NCI-H1417 treated with DMSO at 0.1 percent for 48 hours (cell line): ENCODE measurements around the gene DIS3L2.
"Not testable (repeated sequence)": the region's sequence is repeated elsewhere in the genome, so short reads cannot be mapped to it uniquely, and the experiment has no call there.

Experiments
- DNase-seq: peaks from one replicate; lab custom pipeline; 2025; lab: John Stamatoyannopoulos, UW

DIS3L2 gene

DNA sequence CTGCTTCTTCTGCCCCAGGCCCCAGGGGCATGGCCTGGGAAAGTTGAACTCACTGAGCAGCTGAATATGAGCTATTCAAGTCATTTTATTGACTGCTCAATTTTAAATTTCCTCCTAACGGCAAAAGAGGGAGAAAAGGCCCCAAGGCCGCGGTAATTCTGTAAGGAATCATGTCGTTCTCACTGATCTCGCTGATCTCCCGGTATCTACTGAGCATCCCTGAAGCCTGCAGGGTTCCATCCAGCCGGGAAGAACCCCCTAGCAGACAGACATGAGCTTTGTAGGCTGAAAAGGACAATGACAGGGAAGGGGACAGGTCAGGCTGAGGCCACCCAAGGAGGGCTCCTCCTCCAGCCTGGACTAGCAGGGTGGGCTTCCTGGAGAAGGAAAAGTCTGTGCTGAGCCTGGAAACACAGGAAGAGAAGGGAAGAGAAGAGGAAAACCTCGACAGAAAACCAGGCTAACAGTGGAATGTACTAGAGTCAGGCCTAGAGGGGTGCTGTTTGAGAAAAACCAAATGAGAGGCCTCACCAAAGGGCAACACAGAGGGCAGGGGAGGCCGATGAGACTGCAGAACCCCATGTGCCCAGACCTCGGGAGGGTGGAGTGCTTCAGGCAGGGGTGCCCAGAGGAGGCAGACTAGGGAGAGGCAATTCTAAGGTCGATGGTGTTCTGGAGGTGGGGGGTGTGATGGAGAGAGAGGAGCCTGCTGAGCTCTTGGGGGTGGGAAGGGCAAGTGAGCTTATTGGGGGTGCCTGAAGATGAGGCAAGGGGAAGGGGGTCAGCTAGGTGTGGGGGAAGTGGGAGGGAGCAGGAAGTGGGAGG lies 32.4 kb upstream of the DIS3L2 start:
- no peak for DNase-seq

- DNase-seq, result no peak
Observed at GRCh38 chr2:231929961-231930592, 31.4 kb upstream of the DIS3L2 start.

DNA sequence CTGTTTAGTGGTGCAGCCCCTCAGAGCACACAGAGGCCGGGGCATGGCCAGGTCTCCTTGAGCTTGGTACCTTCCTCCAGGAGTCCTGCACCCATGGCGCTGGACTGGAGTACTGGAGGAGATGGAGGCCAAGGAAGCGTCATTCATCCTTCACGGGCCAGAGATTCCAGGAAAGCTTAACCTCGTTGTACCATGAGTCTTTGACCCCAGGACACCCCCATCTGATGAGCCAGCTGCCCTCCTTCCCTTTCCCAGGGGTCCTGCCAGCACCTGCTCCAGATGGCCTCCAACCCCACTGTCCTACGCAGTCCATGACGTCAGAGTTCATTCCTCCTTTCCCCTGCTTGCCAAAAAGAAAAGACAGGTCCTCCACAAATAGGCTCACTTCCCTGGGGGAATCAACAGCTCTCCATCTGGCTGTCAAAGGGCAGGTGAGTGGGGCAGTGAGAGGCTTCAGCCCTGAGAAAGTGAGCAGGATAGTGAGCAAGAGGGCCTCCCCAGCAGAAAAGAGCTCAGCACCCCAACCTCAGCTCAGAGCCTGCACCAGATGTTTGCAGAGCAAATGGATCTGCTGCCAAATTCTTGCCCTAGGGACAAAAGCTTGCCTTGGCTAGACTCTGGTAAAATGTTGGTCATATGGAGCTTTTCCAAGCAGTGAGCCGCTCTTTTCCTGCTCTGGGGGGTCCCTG lies 30.8 kb upstream of the DIS3L2 start:
- no peak for DNase-seq

GRCh38 chr2:231931481-231931915 lies 30.0 kb upstream of the DIS3L2 start:
- DNase-seq, result no peak

GRCh38 chr2:231932711-231932970 lies 28.9 kb upstream of the DIS3L2 start:
- DNase-seq, result no peak

GRCh38 chr2:231932985-231933915 lies 28.3 kb upstream of the DIS3L2 start:
- no peak for DNase-seq

DNA sequence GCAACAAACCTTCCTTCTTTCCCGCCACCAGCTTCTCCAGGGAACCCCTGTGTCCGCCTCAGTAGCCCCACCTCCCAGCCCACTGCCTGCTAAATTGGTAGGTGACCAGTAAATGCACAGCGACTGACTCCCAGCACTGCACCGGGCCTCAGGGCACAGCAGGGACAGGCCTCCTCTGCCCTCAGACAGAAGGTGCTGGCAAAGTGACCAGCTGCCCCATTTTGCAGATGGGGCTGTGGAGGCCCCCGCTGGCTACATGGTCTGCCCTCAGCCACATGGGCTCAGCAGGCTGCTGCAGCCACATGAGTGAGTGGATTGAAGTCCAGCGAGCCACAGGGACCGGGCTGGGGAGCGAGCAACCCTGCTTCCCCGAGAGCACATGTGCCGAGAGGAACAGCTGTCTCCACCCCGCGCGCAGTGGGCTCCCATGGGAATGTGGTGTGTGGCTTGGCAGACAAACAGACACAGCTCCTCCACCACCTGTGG lies 27.6 kb upstream of the DIS3L2 start:
- no peak for DNase-seq

DNA sequence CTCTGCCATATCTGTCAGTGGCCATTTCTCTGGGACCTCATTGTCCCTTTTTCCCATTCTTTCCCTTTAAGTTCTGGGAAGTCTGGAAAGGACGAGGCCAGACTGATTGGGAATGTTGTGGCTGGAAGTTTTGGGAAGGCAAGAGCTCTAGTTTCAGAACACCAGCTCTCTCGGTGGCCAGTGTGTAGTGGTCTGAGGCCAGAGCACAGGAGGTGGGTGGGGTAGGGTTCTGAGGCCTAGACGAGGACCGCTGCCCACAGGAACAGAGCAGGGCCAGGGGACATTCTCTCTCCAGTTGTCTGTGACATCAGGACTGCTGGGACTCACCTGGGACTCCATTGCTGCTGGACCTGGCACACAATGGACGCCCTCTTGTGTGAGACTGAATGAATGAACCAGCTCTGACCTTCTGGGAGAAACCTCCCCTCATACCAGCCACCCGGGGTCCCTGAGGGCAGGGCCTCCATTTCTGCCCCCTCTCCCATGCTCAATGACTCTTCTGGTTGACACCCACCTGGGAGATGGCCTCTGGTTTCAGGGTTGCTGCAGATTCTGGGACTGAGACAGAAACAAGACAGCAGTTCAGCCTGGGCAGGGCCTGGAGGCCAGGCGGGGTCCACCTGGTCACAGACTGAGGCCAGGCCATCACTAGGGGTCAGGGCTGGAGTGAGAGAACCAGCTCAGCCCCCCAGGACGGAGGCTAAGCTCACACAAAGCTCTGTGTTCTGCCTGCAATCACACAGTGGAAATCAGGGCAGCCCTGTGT lies 26.9 kb upstream of the DIS3L2 start:
- no peak for DNase-seq

DNA sequence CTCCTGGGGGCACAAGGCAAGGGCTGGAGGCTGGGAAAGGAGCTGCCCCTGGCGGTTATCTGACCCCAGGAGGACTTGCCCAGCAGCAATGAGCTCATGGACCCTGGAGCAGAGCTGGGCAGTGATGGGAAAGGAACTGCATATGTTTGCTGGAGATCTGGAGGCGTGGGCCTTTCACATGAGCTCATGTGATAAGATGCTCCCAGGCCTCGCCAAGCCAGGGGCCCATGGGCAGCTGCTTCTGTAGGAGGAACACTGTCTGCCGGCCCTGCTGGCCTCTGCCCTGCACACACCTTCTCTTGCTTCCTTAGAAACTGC lies 26.3 kb upstream of the DIS3L2 start:
- DNase-seq, result no peak

DNA sequence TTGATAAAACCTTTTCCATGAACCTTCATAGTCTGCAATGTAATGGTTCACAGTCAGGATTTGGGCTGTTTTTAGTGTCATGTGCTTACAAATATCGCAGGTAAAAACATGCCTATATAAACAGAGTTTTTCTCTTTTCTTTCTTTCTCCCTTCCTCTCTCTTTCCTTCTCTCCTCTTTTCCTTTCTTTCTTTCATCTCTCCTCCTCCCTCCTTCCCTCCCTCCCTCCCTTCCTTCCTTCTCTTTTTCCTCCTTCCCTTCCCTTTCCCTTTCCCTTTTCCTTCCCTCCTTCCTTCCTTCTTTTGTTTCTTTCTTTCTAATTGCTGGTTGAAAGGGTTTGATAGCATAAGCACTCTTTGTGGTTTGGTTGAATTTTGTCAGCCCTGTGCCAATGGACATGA lies 25.7 kb upstream of the DIS3L2 start:
- DNase-seq, result no peak

DNA sequence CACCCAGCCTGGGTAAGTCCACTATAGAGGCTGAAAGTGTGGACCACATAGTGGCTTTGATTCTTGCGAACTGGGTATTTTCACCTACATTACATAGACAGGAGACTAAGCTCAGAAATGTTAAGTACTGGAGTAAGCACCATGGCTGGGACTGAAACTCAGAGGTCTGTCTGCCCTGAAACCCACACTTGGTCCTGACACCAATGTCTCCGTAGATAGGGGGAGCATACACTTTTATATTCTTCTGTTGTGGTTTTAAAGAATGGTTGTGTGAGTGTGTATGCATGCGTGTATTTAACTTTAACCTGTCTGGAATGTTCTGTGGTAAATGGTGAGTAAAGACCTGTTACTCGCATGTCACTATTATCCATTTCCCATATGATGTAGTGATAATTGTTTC lies 25.0 kb upstream of the DIS3L2 start:
- no peak for DNase-seq

GRCh38 chr2:231937057-231937456 lies 24.5 kb upstream of the DIS3L2 start:
- DNase-seq, result no peak

GRCh38 chr2:231939022-231939421 lies 22.5 kb upstream of the DIS3L2 start:
- DNase-seq, result no peak

DNA sequence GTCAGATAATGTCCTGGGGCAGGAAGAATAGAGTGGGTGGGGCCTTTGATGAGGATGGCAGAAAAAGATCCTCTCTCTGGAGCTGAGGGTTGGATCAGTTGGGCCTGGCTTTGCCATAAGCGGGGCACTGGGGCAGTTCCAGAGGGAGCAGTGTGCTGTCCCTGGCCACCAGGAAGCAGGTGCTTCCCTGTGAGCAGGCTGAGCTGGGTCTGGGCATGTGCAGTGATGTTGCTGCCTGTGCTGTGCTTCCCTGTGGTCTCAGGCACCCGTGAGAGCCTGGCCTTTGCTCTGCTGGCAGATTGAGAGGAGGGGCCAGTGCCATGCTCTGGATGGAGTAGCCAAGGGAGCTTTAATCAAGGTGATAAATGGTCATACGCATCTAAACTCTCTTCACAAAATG lies 20.7 kb upstream of the DIS3L2 start:
- no peak for DNase-seq

DNA sequence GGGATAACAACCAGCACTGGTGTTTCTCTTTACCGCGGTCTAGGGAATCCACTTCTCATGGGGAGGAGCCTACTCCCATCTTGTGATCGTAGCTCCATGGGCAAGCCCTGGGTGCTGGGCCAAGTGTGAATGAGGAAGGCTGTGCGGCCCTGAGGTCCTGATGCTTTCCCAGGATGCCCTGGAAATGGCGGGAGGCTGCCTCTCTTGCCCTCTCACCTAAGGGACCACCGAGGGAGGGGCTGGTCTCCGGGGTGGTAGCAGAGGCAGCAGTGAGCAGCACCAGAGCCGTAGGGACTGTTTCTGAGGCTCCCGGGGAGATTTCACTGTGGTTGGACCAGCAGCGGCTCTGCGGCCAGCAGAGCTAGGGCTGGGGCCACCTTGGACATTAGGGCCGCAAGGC lies 19.8 kb upstream of the DIS3L2 start:
- DNase-seq, result no peak

DNA sequence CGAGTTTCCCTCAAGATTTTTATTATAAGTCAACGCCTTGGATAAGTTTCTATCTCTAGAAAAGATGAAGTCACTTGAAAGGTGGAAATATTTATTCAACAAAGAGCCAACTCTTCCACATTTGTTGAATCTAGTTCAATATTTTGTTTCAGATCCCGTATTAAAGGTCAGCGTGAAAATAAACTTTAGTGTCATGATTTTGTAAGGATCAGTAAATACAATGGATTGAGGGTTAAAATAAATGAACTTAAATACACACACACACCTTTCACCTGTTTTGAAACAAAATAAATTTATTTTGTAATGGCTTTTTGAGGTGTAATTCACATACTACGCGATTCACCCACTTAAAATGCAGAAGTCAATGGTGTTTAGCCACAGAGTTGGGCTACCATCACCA lies 19.3 kb upstream of the DIS3L2 start:
- no peak for DNase-seq

GRCh38 chr2:231946241-231946814 lies 15.2 kb upstream of the DIS3L2 start:
- DNase-seq, result no peak

- not testable (repeated sequence) for DNase-seq
Observed at GRCh38 chr2:231947112-231947511, 14.4 kb upstream of the DIS3L2 start.

- DNase-seq, result no peak
Observed at GRCh38 chr2:231947694-231948093, 13.8 kb upstream of the DIS3L2 start.

DNA sequence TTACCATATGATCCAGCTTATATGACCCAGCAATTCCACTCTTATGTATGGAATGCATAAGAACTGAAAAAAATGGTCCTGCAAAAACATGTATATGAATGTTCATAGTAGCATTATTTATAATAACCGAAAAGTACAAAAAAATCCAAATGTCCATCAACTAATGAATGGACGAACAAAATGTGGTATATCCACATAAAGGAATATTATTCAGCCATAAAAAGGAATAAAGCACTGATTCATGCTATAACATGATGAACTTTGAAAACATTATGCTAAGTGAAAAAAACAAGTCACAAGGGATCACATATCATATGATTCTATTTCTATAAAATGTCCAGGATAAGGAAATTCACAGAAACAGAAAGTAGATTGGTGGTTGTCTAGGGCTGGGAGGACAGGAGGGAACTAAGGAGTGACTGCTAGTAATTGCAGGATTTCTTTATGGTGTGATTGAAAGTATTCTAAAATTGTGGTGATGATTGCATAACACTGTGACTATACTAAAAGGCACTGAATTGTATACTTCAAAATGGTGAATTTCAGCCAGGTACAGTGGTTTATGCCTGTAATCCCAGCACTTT lies 10.0 kb upstream of the DIS3L2 start:
- no peak for DNase-seq
